Activated naive CD4-positive, alpha-beta T cell treated with anti-CD3 and anti-CD28 coated beads, Interleukin-2, amount 50 U/mL, for 16 hours (primary cell): ENCODE measurements around the gene RXFP1.
"Not testable (repeated sequence)": the region's sequence is repeated elsewhere in the genome, so short reads cannot be mapped to it uniquely, and the experiment has no call there.

Experiments
- DNase-seq: peaks from one replicate; pipeline ENCODE4 v3.0.0-alpha.2; 2020

RXFP1 gene

GRCh38 chr4:158621729-158622128, 100.0 kb downstream of the RXFP1 start:
- no peak for DNase-seq

- no peak for DNase-seq
These were observed 100.6 kb downstream of the RXFP1 start for GRCh38 chr4:158622251-158622650.

- DNase-seq: no peak
These were observed 103.3 kb downstream of the RXFP1 start for GRCh38 chr4:158624889-158625478.

GRCh38 chr4:158625544-158625943, 103.9 kb downstream of the RXFP1 start:
- DNase-seq: no peak

- no peak for DNase-seq
These were observed 109.2 kb downstream of the RXFP1 start for GRCh38 chr4:158630893-158631292.

- no peak for DNase-seq
These were observed 114.9 kb downstream of the RXFP1 start for GRCh38 chr4:158636619-158637018.

GRCh38 chr4:158644356-158644755, 122.7 kb downstream of the RXFP1 start:
- DNase-seq: no peak

GRCh38 chr4:158644760-158645159, 123.1 kb downstream of the RXFP1 start:
- no peak for DNase-seq

GRCh38 chr4:158649111-158649680, 127.5 kb downstream of the RXFP1 start:
- DNase-seq: no peak

GRCh38 chr4:158652920-158653319, 131.2 kb downstream of the RXFP1 start:
- DNase-seq: no peak

GRCh38 chr4:158656439-158656838, 134.8 kb downstream of the RXFP1 start:
- no peak for DNase-seq

- no peak for DNase-seq
These were observed 135.6 kb downstream of the RXFP1 start for GRCh38 chr4:158657291-158657690.

GRCh38 chr4:158663255-158663654, 141.6 kb downstream of the RXFP1 start:
- not testable (repeated sequence) for DNase-seq

GRCh38 chr4:158663707-158664625, 142.3 kb downstream of the RXFP1 start:
- DNase-seq: not testable (repeated sequence)

- DNase-seq: no peak
These were observed 143.1 kb downstream of the RXFP1 start for GRCh38 chr4:158664806-158665205.

- DNase-seq: no peak
These were observed 145.2 kb downstream of the RXFP1 start for GRCh38 chr4:158666892-158667291.

- peak; percentile 38 for DNase-seq
These were observed 146.0 kb downstream of the RXFP1 start for GRCh38 chr4:158667651-158668198.

GRCh38 chr4:158669310-158669709, 147.6 kb downstream of the RXFP1 start:
- no peak for DNase-seq

GRCh38 chr4:158670975-158671664, 149.4 kb downstream of the RXFP1 start:
- DNase-seq: peak; percentile 68

- DNase-seq: no peak
These were observed 149.9 kb downstream of the RXFP1 start, which contains the start of gene C4orf46 for GRCh38 chr4:158671665-158671914. Gene C4orf46, minus strand, starts transcription at chr4:158671887. Its CDS starts 86 bp downstream, at chr4:158671801.

GRCh38 chr4:158671915-158672806, 150.5 kb downstream of the RXFP1 start, which contains the start of gene ETFDH:
Gene ETFDH, plus strand, starts transcription at chr4:158672296. Its CDS starts 161 bp downstream, at chr4:158672457.
- DNase-seq: peak; percentile 98

- DNase-seq: no peak
These were observed 152.0 kb downstream of the RXFP1 start for GRCh38 chr4:158673633-158674032.
